Hematopoietic multipotent progenitor cell (in vitro differentiated cells): ENCODE data around the gene HSPA1L. TPM values are rescaled to one million over a fixed set of nuclear protein-coding genes. Genes with fewer than 3 reads are reported as not detected.
"Not testable (repeated sequence)": the region's sequence is repeated elsewhere in the genome, so short reads cannot be mapped to it uniquely, and the experiment has no call there.

ENCODE experiments used
- DNase-seq, 3 donors: peaks; one replicate each; pipeline ENCODE4 v3.0.0-alpha.2; 2011 to 2015; ENCODE audit warnings: low read depth in 2 of 3, low spot score in 2 of 3
- total RNA-seq: library from RNA; depleted of rRNA; stranded (reverse); fragments of >200 nt; gene quantifications from one replicate; pipeline ENCODE4 v1.2.3, GENCODE V29; 2012

The HSPA1L gene
- total RNA-seq, 1 donor = 1.9 TPM

DNA sequence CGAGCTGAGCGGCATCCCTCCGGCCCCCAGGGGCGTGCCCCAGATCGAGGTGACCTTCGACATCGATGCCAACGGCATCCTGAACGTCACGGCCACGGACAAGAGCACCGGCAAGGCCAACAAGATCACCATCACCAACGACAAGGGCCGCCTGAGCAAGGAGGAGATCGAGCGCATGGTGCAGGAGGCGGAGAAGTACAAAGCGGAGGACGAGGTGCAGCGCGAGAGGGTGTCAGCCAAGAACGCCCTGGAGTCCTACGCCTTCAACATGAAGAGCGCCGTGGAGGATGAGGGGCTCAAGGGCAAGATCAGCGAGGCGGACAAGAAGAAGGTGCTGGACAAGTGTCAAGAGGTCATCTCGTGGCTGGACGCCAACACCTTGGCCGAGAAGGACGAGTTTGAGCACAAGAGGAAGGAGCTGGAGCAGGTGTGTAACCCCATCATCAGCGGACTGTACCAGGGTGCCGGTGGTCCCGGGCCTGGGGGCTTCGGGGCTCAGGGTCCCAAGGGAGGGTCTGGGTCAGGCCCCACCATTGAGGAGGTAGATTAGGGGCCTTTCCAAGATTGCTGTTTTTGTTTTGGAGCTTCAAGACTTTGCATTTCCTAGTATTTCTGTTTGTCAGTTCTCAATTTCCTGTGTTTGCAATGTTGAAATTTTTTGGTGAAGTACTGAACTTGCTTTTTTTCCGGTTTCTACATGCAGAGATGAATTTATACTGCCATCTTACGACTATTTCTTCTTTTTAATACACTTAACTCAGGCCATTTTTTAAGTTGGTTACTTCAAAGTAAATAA, 2.2 kb upstream of the HSPA1L start:
- DNase-seq = peak in 1 of 3 donors; percentile 42

DNA sequence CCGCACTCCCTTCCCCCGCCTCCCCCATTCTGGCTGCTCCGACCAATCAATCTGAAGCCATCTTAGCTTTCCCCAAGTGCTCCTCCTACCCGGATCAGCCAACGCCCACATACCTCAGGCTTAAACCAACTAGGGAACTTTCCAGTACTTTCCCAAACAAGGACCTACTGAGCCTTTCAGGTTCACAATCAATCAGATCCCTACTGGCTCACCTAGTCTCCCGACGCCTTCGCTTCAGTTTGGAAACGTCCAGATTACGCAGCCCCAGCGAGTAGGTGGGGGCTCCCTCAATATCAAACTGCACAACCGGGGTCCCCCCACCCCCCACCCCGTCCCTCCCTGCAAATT, 432 bp downstream of the HSPA1L start:
- DNase-seq = peak in 2 of 3 donors; percentile 82 to 85

DNA sequence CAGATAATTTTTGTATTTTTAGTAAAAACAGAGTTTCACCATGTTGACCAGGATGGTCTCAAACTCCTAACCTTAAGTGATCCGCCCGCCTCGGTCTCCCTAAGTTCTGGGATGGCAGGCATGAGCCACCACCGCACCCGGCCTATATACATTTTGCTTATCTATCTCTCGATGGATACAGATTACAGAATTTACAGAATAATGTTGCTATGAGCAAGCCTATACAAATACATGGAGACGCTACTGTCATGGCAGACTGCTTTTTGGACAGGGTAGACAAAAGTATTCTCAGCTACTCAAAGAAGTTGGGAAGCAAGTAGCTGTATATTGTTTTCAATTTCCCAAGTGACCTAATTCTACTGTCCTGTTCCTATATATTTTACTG, 1.6 kb downstream of the HSPA1L start:
- DNase-seq = no peak

DNA sequence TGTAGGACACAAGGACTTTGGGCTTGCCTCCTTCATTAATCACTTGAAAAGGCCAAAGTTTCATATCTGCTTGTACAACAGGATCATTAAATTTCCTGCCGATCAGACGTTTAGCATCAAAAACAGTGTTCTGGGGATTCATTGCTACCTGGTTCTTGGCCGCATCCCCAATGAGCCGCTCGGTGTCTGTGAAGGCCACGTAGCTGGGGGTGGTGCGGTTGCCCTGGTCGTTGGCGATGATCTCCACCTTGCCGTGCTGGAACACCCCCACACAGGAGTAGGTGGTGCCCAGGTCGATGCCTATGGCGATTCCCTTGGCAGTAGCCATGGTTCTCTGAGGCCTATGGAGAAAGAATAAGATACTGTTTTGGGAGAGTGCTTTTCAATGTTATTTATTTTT, 3.4 kb downstream of the HSPA1L start:
- DNase-seq = no peak

DNA sequence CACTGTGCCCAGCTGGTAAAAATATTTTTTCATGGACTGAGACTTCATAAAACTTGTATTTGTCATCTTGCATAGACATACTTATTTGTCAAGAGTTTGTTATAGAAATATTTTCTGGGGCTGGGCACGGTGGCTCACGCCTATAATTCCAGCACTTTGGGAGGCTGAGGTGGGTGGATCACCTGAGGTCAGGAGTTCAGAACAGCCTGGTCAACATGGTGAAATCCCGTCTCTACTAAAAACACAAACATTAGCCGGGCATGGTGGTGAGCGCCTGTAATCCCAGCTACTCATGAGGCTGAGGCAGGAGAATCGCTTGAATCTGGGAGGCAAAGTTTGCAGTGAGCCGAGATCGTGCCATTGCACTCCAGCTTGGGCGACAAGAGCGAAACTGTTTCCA, 6.5 kb downstream of the HSPA1L start:
- DNase-seq = not testable (repeated sequence)

DNA sequence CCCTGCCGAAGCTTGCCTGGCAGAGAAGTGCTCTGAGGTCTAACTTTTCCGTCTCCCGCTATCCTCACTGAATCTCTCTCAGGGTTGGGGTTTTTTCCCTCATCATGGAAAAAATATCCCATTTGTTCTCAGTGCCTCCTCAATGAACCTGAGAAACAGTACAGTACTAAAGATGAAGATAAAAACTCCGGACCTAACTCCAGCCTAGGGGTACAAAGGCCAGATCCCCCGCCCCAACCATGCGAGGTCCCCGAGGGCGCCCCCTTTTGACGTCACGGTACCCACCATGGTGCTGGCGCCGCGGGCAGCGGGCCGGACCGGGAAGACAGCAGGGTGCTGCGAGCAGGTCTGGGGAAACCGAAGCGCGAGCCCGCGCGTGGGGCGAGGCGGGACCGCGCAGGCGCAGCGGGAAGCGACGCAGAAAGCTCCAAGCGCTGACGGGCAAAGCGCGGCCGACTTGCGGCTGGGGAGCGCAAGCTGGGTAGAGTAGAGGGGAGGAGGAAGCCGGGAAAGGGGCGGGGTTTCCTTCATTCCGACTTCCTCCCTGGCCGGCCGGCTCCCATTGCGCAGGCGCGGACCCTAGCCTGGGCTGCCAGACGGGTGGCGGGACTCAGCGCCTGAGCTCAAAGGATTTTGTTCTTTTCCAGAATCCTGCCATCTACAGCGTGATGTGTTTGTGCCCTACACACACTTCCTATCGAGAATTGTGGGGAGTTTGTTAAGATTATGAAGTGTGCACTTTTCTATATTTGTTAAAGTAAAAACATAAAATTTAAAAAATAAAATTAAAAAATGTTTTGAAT, 8.4 kb downstream of the HSPA1L start, which contains the start of gene LSM2:
Gene LSM2 (minus strand): TSS at position 497 of the 803 bp plus-strand sequence. CDS start 209 bp downstream, at position 288.
- DNase-seq = peak; percentile 91 to 98 (median 96)

DNA sequence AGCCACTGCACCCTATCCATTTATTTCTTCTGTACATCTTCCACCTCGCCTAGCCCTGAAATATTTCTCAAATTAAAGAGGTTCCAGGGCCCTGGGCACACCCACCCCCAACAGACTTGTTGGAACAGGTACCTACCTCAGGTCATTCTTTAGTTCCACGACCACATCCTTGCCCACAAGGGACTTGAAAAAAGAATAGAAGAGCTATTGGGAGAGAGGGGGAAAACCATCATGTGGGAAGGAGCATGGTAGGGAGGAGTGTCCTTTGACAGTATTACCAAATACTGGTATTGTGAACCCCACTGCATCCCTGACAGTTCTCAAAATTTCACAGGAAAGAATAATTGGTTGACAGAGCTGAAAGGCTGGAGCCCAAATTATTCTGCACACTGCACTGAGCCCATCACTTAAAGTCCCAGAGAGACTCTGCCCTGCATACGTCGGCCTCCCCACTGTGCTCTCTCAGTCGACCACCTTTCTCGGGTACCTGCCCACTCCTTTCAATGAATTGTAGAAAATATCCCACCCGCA, 9.1 kb downstream of the HSPA1L start:
- DNase-seq = no peak

DNA sequence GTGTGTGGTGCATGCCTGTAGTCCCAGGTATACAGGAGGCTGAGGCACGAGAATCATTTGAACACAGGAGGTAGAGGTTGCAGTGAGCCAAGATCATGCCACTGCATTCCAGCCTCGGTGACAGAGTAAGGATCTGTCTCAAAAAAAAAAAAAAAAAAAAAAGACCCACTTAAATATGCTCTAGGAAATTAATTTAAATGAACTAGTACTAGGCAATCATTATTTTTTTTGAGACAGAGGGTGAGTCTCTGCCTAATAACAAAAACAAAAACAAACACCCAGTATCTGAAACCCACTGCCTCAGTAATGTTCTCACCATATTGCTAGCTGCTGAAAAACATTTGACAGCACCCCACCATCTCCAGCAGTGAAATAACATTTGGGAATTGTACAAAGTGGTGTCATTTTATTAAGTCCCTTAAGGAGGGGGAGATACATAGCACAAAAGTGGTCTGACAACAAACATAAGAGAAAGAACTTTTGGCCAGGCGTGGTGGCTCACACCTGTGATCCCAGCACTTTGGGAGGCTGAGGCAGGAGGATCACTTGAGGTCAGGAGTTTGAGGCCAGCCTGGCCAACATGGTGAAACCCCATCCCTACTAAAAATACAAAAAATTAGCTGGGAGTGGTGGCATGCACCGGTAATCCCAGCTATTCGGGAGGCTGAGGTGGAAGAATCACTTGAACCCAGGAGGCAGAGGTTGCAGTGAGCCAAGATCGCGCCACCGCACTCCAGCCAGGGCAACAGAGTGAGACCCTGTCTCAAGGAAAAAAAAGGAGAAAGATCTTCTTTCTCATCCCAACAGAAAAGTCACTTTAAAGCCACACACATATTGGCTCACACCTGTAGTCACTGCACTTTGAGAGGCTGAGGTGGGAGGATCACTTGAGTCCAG, 13.8 kb downstream of the HSPA1L start:
- DNase-seq = not testable (repeated sequence)

DNA sequence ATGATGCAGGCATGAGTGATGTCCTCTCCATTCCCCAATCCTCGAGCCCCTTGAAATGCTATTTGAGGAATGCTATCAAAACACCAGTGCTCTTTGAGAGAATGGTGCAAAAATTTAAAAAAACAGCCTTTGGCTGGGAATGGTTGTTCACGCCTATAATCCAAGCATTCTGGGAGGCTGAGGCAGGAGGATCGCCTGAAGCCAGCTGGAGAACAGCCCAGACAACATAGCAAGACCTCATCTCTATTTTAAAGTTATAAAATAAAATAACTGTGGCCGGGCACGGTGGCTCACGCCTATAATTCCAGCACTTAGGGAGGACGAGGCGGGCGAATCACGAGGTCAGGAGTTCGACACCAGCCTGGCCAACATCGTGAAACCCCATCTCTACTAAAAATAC, 15.3 kb downstream of the HSPA1L start:
- DNase-seq = no peak

DNA sequence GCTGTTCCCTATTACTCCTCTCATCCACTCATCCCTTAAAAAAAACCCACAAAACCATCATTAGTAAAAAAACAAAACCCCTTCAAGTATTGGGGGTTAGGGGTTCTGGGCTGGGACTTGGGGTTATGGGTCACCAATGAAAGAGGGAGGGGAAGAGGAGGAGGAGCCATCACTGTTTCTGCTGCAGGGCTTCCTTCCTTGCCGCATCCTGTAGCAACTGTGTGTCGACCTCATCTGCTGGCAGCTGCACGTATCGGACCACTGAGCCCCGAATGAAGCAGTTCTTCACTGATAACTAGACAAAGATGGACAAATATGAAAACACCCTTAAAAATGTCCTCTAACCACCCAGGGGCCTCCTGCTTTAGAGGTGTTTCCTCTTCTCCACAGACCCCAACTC, 17.5 kb downstream of the HSPA1L start:
- peak in 1 of 3 donors; percentile 48 for DNase-seq

DNA sequence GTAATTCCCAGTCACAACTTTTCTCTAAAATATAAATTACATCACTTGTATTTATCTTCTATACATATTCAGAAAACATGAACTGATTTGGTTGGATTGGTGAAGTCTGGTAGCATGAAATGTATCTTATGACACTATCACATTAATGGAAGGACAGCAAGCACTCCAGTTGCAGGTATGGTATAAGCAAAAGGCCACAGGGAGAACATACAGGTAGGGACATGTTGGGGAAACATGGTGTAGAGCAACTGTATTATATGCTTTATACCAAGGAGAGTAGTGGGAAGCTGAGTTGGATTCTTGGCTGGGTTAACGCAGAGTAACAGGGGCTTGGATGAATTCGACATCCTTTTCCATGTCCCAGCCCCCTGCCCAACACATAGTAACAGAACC, 18.1 kb downstream of the HSPA1L start:
- DNase-seq = no peak

DNA sequence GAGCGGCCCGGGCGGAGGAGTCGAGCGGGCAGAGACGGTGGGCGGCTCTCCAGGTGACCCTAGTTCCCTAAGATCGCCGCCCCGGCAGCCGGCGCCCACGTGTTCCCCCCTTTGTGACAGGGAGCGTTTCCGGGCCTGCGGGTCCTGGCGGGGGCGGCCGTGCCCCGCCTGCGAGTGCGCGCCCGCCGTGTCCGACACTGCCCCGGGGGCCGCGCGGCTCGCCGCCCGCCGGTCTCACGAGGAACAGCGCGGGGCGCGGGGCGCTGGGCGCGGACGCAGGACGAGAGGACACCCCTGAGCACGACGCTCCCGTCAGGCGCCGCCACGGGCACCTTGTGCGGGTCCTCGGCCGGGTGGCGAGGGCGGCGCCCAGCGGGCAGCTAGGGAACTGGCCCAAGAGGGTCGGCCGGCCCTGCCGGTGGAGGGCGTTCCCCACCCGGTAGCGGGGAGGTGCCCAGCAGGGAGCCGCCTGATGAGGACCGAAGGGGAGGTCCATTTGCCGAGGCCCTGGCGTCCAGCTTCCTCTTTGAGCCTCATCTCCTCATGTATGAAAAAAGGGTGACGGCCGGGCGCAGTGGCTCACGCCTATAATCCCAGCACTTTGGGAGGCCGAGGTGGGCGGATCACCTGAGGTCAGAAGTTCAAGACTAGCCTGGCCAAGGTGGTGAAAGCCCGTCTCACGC, 19.3 kb downstream of the HSPA1L start, which contains the start of gene VARS1:
Gene VARS1 (minus strand): TSS at position 137 of the 683 bp plus-strand sequence. CDS start 535 bp downstream, outside the sequence.
- peak; percentile 90 to 93 (median 92) for DNase-seq

DNA sequence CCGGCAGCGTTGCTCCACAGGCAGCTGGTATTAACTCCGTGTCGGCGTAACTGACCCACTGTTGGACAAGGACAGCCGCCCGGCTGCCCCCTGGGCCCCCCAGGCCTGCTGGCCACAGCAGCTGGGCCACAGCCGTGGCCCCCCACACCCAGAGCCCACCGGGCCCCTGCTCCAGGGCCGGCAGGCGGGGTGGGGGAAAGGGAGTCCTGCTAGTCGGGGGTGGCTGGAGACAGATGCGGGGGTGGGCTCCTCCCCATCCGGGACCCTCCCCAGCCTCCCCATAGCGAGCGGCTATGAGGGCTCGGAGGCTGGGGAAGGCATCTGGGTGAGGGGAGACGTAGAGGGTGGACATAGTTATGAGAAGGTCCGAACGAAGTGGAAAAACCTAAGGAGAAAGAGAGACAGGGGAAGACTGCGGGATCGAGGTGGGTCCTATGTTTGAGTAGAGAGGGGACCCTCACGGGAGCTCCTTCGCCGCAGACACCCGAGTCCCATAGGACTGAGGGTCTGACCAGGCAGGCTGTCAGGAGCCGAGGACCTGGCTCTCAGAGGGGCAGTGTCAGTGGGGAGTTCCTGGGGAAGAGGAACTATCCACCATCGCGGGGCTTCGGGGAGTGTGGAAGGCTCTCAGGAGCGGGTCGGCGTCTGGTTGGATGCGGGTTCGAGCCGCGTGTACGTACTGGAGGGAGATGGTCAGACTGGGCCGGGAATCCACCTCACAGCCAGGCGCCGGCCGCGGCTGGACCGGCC, 20.0 kb downstream of the HSPA1L start:
- DNase-seq = no peak

DNA sequence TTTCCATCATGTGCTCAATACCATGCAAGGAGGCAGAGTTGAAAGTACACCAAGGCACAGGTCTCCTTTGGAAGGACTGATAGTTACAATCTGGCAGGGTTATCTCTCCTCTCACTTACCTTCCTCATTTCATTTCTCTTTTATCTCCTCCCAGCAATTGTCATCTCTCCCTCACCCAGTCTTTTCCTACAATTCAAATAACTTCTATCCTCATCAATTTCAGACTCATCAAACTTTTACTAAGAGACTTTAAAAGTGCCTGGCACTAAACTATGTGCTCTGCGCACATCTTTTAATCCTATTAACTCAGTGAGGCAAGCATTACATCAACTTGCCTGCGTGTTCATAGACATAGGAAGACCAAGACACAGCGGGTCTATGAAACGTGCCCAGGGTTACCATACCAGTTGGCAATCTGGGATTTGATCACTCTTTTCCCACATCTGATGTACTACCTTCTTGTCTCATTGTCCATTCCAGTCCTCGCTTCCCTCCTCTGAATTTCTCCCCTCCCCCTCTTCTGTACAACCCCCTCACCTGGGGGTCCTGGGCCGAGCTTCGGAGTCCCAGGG, 20.7 kb downstream of the HSPA1L start:
- no peak for DNase-seq

DNA sequence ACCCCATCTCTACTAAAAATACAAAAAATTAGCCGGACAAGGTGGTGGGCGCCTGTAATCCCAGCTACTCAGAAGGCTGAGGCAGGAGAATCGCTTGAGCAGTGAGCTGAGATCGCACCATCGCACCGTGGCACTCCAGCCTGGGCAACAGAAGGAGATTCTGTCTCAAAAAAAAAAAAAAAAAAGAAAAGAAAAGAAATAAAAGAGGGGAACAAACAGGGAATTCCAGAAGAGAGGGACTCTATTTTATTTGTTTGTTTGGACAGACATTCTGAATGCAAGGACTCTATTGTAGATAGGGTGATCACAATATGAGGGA, 21.2 kb downstream of the HSPA1L start:
- DNase-seq = not testable (repeated sequence)

DNA sequence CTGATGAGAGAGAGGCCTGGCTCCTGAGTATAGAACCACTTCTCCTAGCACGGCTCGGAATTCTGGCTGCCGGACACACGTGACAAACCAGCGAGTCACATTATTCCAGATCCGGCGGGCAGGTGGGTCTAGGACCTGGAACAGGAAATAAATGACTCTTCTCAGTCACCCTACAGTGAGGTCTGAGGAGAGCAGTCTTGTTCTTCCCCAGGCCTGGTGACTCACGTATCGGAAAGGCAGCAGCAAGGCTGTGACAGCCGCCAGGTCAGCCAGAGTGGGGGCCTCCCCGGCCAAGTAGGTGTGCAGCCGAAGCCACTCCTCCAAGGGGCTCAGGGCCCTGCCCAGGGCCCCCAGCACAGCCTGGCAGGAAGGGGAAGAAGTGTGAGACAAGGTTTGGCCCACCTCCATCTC, 22.3 kb downstream of the HSPA1L start:
- DNase-seq = peak in 2 of 3 donors; percentile 71 to 83

DNA sequence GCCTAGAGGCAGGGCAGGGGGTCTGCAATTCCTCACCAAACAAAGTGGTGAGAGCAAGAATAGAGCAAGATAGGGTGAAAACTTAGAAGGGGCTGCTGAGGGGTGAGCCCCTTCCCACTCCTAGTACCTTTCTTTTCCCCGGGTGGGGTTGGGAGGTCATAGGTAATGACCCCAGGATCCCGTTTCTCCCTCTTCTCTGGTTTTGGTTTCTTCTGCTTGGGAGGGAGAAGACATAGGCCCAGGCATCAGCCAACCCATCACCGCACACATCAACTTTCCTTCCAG, 23.1 kb downstream of the HSPA1L start:
- DNase-seq = no peak

DNA sequence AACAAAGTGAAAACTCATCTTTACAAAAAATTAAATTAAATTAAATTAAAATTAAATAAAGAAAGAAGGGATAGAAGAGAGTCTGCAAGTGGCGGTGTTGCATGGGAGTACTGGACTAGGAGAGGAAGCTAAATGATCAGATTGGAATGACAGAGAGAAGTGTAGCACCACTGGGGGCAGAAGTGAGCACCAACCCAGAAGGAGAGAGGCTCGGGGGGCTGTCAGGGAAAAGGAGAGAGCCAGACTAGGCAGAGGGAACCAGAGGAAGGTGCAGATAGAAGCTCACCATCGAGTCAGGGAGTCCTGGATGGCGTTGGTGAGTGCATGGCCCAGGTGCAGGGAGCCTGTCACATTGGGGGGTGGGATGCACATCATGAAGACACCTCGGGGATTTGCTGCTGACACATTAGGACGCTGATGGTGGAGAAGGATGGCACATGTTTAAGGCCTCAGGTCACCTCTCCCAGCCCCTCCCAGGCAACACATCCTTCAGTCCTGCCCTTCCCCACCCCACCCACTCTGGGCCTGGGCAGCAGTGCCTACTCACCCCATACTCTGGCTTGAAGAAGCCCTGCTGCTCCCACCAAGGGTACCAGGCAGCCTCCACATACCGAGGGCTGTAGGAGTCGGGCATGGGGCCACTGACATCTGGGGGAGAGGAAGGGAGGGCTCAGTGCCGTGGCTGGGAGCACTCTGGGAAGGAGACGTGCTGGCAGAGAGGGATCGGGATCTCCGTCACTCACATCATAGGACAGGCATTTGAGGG, 23.6 kb downstream of the HSPA1L start:
- DNase-seq = peak in 2 of 3 donors; percentile 50 to 70
